Neural progenitor cell (in vitro differentiated cells): ENCODE results near the gene RAPGEF5.

Experiments used
- EZH2 ChIP-seq: fragments of 200-600 bp; sonication (generic); IDR thresholded peaks from 2 replicates; pipeline ENCODE4 v1.6.1; 2017; ENCODE audit warnings: antibody characterized with exemption, mild to moderate bottlenecking, moderate library complexity
- EZH2phosphoT487 ChIP-seq: fragments of 200-600 bp; sonication (generic); IDR thresholded peaks from 2 replicates; pipeline ENCODE4 v1.6.1; 2017; ENCODE audit warnings: antibody characterized with exemption
- TF ChIP-seq, protein P1 (sequence below): fragments of 200-600 bp; sonication (generic); IDR thresholded peaks from 2 replicates; pipeline ENCODE4 v1.5.1; 2017; ENCODE audit warnings: antibody characterized with exemption, mild to moderate bottlenecking

DNA sequence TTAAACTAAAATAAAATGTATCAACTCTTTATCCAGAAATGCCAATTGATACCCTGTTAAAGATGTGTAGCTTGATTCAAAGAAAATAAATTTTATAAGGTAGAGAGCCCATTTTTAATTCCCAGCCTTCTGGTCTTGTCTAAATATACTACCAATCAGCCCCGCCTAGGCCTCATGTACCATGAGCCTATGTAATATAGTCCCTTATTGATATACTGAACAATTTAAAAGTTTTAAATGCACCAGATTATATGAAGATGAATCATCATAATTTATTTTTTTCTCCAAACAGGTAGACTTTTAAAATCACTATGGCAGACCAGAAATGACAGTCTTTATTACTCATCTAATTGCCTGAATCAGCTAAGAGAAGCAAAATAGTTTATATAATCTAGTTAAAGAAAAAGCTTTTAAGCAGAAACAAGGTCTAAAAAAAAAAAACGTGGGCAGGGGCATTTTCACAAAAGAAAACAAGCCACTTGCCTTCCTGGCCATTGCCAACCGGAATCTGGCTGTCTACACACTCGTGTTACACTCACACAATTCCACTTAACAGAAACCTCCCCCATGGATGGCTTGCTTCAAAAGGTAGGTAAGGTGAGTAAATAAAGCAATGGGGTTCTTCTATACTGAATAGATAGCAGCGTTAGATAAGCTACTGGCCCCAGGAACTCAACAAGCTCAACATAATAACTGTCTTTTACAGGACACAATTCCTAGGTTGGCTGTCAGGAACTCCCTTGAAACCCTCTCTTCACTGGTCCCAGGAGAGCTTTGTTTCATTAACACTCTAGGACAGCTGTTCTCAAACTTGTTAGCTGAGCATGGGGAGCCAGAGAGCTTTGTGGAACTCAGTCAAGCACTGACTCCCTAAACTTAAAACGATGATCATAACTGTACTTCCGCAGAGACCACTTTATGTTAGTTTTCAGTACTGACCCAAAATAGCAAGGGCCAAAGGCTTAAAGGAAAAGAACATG lies 37.2 kb downstream of the RAPGEF5 start:
- TF ChIP-seq EZH2, result no peak
- TF ChIP-seq, protein P1, sequence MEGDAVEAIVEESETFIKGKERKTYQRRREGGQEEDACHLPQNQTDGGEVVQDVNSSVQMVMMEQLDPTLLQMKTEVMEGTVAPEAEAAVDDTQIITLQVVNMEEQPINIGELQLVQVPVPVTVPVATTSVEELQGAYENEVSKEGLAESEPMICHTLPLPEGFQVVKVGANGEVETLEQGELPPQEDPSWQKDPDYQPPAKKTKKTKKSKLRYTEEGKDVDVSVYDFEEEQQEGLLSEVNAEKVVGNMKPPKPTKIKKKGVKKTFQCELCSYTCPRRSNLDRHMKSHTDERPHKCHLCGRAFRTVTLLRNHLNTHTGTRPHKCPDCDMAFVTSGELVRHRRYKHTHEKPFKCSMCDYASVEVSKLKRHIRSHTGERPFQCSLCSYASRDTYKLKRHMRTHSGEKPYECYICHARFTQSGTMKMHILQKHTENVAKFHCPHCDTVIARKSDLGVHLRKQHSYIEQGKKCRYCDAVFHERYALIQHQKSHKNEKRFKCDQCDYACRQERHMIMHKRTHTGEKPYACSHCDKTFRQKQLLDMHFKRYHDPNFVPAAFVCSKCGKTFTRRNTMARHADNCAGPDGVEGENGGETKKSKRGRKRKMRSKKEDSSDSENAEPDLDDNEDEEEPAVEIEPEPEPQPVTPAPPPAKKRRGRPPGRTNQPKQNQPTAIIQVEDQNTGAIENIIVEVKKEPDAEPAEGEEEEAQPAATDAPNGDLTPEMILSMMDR, result no peak
- no peak for TF ChIP-seq EZH2phosphoT487
